Measurements from ENCODE around the gene CHFR.
"Not testable (repeated sequence)": the region's sequence is repeated elsewhere in the genome, so short reads cannot be mapped to it uniquely, and the experiment has no call there.

Gene CHFR

GRCh38 chr12:132873724-132874123 is 13.7 kb downstream of the CHFR start:
- no peak for DNase-seq (ENCODE audit: low read depth)

GRCh38 chr12:132872975-132873421 is 14.4 kb downstream of the CHFR start:
- no peak for DNase-seq (ENCODE audit: low read depth)

- no peak for DNase-seq (ENCODE audit: low read depth)
Observed at GRCh38 chr12:132872073-132872855, 15.1 kb downstream of the CHFR start.

GRCh38 chr12:132869551-132869950 is 17.9 kb downstream of the CHFR start:
- DNase-seq (ENCODE audit: low read depth): no peak

GRCh38 chr12:132866251-132866828 is 21.1 kb downstream of the CHFR start:
- no peak for DNase-seq (ENCODE audit: low read depth)

GRCh38 chr12:132861558-132861957 is 25.8 kb downstream of the CHFR start:
- DNase-seq (ENCODE audit: low read depth): no peak

GRCh38 chr12:132858718-132859266 is 28.6 kb downstream of the CHFR start:
- DNase-seq (ENCODE audit: low read depth): no peak

GRCh38 chr12:132857019-132857418 is 30.4 kb downstream of the CHFR start:
- not testable (repeated sequence) for DNase-seq (ENCODE audit: low read depth)

- DNase-seq (ENCODE audit: low read depth): no peak
Observed at GRCh38 chr12:132856581-132856980, 30.8 kb downstream of the CHFR start.

GRCh38 chr12:132855211-132855610 is 32.2 kb downstream of the CHFR start:
- DNase-seq (ENCODE audit: low read depth): not testable (repeated sequence)

GRCh38 chr12:132853285-132854092 is 33.9 kb downstream of the CHFR start:
- DNase-seq (ENCODE audit: low read depth): no peak

GRCh38 chr12:132852496-132852895 is 34.9 kb downstream of the CHFR start:
- no peak for DNase-seq (ENCODE audit: low read depth)

- no peak for DNase-seq (ENCODE audit: low read depth)
Observed at GRCh38 chr12:132851465-132851864, 35.9 kb downstream of the CHFR start.

GRCh38 chr12:132850291-132850690 is 37.1 kb downstream of the CHFR start:
- no peak for DNase-seq (ENCODE audit: low read depth)

GRCh38 chr12:132848521-132848920 is 38.9 kb downstream of the CHFR start:
- no peak for DNase-seq (ENCODE audit: low read depth)

GRCh38 chr12:132847363-132848356 is 39.7 kb downstream of the CHFR start:
- DNase-seq (ENCODE audit: low read depth): no peak

- not testable (repeated sequence) for DNase-seq (ENCODE audit: low read depth)
Observed at GRCh38 chr12:132844681-132845080, 42.7 kb downstream of the CHFR start.

- DNase-seq (ENCODE audit: low read depth): no peak
Observed at GRCh38 chr12:132842449-132843045, 44.9 kb downstream of the CHFR start.

GRCh38 chr12:132841151-132841550 is 46.3 kb downstream of the CHFR start:
- no peak for DNase-seq (ENCODE audit: low read depth)

GRCh38 chr12:132840536-132840935 is 46.9 kb downstream of the CHFR start:
- no peak for DNase-seq (ENCODE audit: low read depth)
